BLaER1 treated with 17β-estradiol and CSF1 and Interleukin-3, amounts not matched to agents 10 nM and 100 nM (cell line): ENCODE data around the gene THOC7.

ENCODE experiments used
- H3K27ac ChIP-seq, 11 experiments: shearing (Covaris generic); formaldehyde crosslinking; 2 replicates each; pipeline ENCODE4 v1.8.1; 2022
- H3K27me3 ChIP-seq, 11 experiments: shearing (Covaris generic); formaldehyde crosslinking; 2 replicates each; pipeline ENCODE4 v1.8.1; 2022
- H3K36me3 ChIP-seq, 11 experiments: shearing (Covaris generic); formaldehyde crosslinking; 2 replicates each; pipeline ENCODE4 v1.8.1; 2022
- H3K4me1 ChIP-seq, 10 experiments: shearing (Covaris generic); formaldehyde crosslinking; 2 replicates each; pipeline ENCODE4 v1.8.1; 2022
- H3K4me2 ChIP-seq, 11 experiments: shearing (Covaris generic); formaldehyde crosslinking; 2 replicates each; pipeline ENCODE4 v1.8.1; 2022
- H3K4me3 ChIP-seq, 10 experiments: shearing (Covaris generic); formaldehyde crosslinking; 2 replicates each; pipeline ENCODE4 v1.8.1; 2022
- H3K9ac ChIP-seq, 11 experiments: shearing (Covaris generic); formaldehyde crosslinking; 2 replicates each; pipeline ENCODE4 v1.8.1; 2022
- H3K9me3 ChIP-seq, 11 experiments: shearing (Covaris generic); formaldehyde crosslinking; replicated peaks in 1 of 11; 2 replicates each; pipeline ENCODE4 v1.8.1; 2022
- H4K20me1 ChIP-seq, 11 experiments: shearing (Covaris generic); formaldehyde crosslinking; 2 replicates each; pipeline ENCODE4 v1.8.1; 2022
- Cebpa-rat ChIP-seq, 11 experiments: shearing (Covaris generic); IDR thresholded peaks; 2 replicates each; pipeline ENCODE4 v1.8.1; 2022

Gene THOC7

DNA sequence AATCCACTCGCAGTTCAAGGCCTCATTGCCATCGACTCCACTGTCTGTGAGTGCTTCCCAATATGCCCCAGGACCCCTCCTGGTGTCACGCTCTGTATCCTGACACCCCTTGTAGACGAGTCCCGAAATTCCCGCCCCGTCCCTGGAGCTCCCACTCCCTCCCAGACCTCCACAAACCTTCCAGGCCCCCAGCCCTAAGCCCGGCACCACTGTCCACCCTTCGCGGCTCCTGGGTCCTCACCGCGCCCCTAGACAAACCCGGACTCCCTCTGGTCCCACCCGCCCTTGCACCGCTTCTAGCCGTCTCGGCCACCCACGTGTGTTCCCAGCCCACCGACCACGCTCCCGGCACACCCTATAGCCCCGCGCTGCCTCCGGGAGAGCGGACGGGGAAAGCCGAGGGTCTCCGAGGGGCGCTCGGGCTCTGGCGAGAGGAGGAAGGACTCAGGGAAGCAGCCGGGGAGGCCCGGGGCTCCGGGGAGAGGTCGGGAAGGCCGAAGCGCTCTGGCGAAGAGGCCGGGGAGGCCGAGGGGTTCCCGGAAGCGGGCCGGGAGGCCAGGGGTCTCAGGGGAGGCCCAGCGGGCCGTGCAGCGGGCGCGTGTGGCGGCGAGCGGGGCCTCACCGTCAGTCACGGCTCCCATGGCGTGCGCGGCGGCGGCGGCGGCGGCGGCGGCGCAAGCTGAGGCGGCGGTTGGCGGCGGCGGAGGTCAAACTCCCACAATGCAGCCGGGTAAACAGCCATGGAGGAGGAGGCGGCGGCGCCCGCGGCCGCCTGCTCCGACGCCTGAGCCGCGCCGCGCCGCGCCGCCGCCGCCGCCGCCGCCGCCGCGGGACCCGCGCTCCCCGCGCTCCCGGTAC is at the start of gene THOC7, which contains the start of gene ATXN7:
THOC7 (minus strand) TSS at position 656 of the 858 bp plus-strand sequence; CDS start at position 641, 15 bp downstream.
ATXN7 (plus strand) TSS at position 718 of the 858 bp plus-strand sequence. CDS start 48,732 bp downstream, outside the sequence.
- peak within 1 kb of the TSS; percentile 97 to 100 (median 99) for H3K9ac ChIP-seq
- H3K27ac ChIP-seq: peak within 1 kb of the TSS; percentile 96 to 100 (median 99)
- no peak for TF ChIP-seq Cebpa-rat (IDR thresholded peaks at IDR 0.05)
- peaks cover 12 to 66% (median 35%) of the 10 kb centered on the region in 11 experiments; a peak in 17 of 22 replicates for H4K20me1 ChIP-seq
- H3K4me2 ChIP-seq: peak within 1 kb of the TSS; percentile 82 to 98 (median 93)
- H3K27me3 ChIP-seq: no peaks in the 10 kb centered on the region
- H3K9me3 ChIP-seq: no peaks in the 10 kb centered on the region
- H3K4me3 ChIP-seq: peak within 1 kb of the TSS; percentile 81 to 95 (median 90)
- H3K4me1 ChIP-seq: peaks cover 27 to 55% (median 30%) of the 10 kb centered on the region in 10 experiments
- H3K36me3 ChIP-seq: peaks cover 4 to 30% (median 18%) of the 10 kb centered on the region in 11 experiments; a peak in 21 of 22 replicates

GRCh38 chr3:63912768-63913588 is 49.4 kb upstream of the THOC7 start:
- H3K4me3 ChIP-seq: peak overlapping the region; percentile 77 to 93 (median 84)
- TF ChIP-seq Cebpa-rat (IDR thresholded peaks at IDR 0.05): no peak
- H3K9ac ChIP-seq: peak overlapping the region; percentile 92 to 97 (median 94)
- no peaks in the 10 kb centered on the region for H3K27me3 ChIP-seq
- no peaks in the 10 kb centered on the region for H3K9me3 ChIP-seq
- H3K36me3 ChIP-seq: peaks cover 32 to 42% (median 37%) of the 10 kb centered on the region in 11 experiments
- peaks cover 37 to 52% (median 43%) of the 10 kb centered on the region in 10 experiments for H3K4me1 ChIP-seq
- peaks cover 19 to 89% (median 52%) of the 10 kb centered on the region in 11 experiments; a peak in 19 of 22 replicates for H4K20me1 ChIP-seq
- peak overlapping the region; percentile 83 to 97 (median 94) for H3K27ac ChIP-seq
- H3K4me2 ChIP-seq: peak overlapping the region; percentile 81 to 97 (median 94)

- no peaks in the 10 kb centered on the region for H3K27me3 ChIP-seq
- peak within 1 kb of the TSS; percentile 83 to 97 (median 94) for H3K27ac ChIP-seq
- peaks cover 37 to 52% (median 43%) of the 10 kb centered on the region in 10 experiments for H3K4me1 ChIP-seq
- H3K9me3 ChIP-seq: no peaks in the 10 kb centered on the region
- H3K4me3 ChIP-seq: peak within 1 kb of the TSS; percentile 77 to 93 (median 84)
- TF ChIP-seq Cebpa-rat (IDR thresholded peaks at IDR 0.05): no peak
- peak within 1 kb of the TSS; percentile 92 to 97 (median 94) for H3K9ac ChIP-seq
- H3K36me3 ChIP-seq: peaks cover 23 to 38% (median 28%) of the 10 kb centered on the region in 11 experiments
- peaks cover 20 to 85% (median 58%) of the 10 kb centered on the region in 11 experiments; a peak in 18 of 22 replicates for H4K20me1 ChIP-seq
- H3K4me2 ChIP-seq: peak within 1 kb of the TSS; percentile 85 to 98 (median 96)
These were observed 48.5 kb upstream of the THOC7 start, which contains the start of gene SCAANT1 for GRCh38 chr3:63911873-63912767. Gene SCAANT1 (minus strand): TSS chr3:63912383.

DNA sequence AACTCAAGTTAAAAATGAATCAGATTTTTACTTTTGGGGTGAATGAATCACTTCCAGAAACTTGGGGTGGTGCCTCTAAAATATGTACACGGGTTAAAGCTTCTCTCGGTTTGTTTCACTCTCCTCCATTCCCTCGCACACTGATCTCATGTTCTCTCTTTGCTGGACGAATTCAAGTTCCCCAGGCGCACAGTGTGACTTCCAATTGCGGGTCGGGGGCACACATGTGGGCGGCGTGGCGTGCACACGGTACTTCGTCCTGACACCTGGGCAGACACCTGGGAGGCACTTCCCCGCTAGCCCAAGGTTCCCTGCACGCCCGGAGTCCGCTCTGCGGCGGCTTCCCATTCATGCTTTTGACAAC is 47.9 kb upstream of the THOC7 start:
- Histone ChIP-seq H3K27ac (peak overlapping the region; percentile 83 to 97 (median 94); a peak in 21 of 22 replicates), H3K27me3 (no peaks in the 10 kb centered on the region), H3K4me3 (peak overlapping the region; percentile 77 to 93 (median 84)), H3K4me1 (peaks cover 37 to 52% (median 43%) of the 10 kb centered on the region in 10 experiments), H4K20me1 (peaks cover 22 to 87% (median 60%) of the 10 kb centered on the region in 11 experiments; a peak in 18 of 22 replicates), H3K9me3 (no peaks in the 10 kb centered on the region), H3K4me2 (peak overlapping the region; percentile 85 to 98 (median 96)), H3K9ac (peak overlapping the region; percentile 92 to 97 (median 94)), H3K36me3 (peaks cover 17 to 36% (median 22%) of the 10 kb centered on the region in 11 experiments)
- TF ChIP-seq Cebpa-rat (IDR thresholded peaks at IDR 0.05): no peak

- peak overlapping the region; percentile 92 to 97 (median 94); a peak in 20 of 22 replicates for H3K9ac ChIP-seq
- H4K20me1 ChIP-seq: peaks cover 28 to 87% (median 65%) of the 10 kb centered on the region in 11 experiments; a peak in 18 of 22 replicates
- H3K4me3 ChIP-seq: peak overlapping the region; percentile 77 to 93 (median 84); a peak in 19 of 20 replicates
- no peak for TF ChIP-seq Cebpa-rat (IDR thresholded peaks at IDR 0.05)
- peaks cover 37 to 52% (median 43%) of the 10 kb centered on the region in 10 experiments for H3K4me1 ChIP-seq
- H3K27me3 ChIP-seq: no peaks in the 10 kb centered on the region
- H3K36me3 ChIP-seq: peaks cover 14 to 36% (median 21%) of the 10 kb centered on the region in 11 experiments
- H3K9me3 ChIP-seq: no peaks in the 10 kb centered on the region
- peak overlapping the region; percentile 85 to 98 (median 96) for H3K4me2 ChIP-seq
- H3K27ac ChIP-seq: peak overlapping the region in 9 of 11 experiments; percentile 92 to 97 (median 94); a peak in 16 of 22 replicates
These were observed 47.3 kb upstream of the THOC7 start for GRCh38 chr3:63910891-63911290.

GRCh38 chr3:63910001-63910400 is 46.4 kb upstream of the THOC7 start:
- peaks cover 37 to 55% (median 43%) of the 10 kb centered on the region in 10 experiments for H3K4me1 ChIP-seq
- no peak overlapping the region for H3K4me3 ChIP-seq
- H4K20me1 ChIP-seq: peaks cover 33 to 85% (median 69%) of the 10 kb centered on the region in 11 experiments; a peak in 18 of 22 replicates
- no peak for TF ChIP-seq Cebpa-rat (IDR thresholded peaks at IDR 0.05)
- H3K9me3 ChIP-seq: no peaks in the 10 kb centered on the region
- H3K36me3 ChIP-seq: peaks cover 6 to 36% (median 21%) of the 10 kb centered on the region in 11 experiments; a peak in 21 of 22 replicates
- H3K27me3 ChIP-seq: no peaks in the 10 kb centered on the region
- peak overlapping the region in 1 of 11 experiments; percentile 94; a peak in 1 of 22 replicates for H3K27ac ChIP-seq
- peak overlapping the region; percentile 85 to 98 (median 96); a peak in 21 of 22 replicates for H3K4me2 ChIP-seq
- H3K9ac ChIP-seq: no peak overlapping the region

DNA sequence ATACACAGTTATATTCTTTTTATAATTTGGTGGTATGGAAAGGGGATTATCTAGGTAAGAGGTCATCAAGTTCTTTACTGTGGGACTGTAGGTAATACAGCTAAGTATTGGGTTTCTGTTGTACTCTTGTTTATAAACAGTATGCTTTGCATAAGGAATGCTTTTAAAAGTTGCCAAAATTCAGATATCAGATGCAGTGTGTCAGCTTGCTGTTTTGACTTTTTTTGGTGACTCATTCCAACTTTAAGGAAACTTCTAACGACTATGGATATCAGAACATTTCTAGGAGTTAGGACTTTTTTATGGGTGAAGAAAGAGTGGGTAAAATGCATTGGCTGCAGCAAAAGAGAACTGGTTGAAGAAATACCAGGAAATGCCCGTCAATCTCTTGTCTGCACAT is 45.8 kb upstream of the THOC7 start:
- Histone ChIP-seq H3K9me3 (no peaks in the 10 kb centered on the region), H3K4me1 (peaks cover 37 to 50% (median 41%) of the 10 kb centered on the region in 10 experiments), H4K20me1 (peaks cover 32 to 85% (median 67%) of the 10 kb centered on the region in 11 experiments; a peak in 18 of 22 replicates), H3K27me3 (no peaks in the 10 kb centered on the region), H3K9ac (no peak overlapping the region), H3K4me3 (no peak overlapping the region), H3K27ac (no peak overlapping the region), H3K36me3 (peaks cover under 1 to 36% (median 22%) of the 10 kb centered on the region in 11 experiments; a peak in 20 of 22 replicates), H3K4me2 (peak overlapping the region in 8 of 11 experiments; percentile 16 to 98 (median 95); a peak in 11 of 22 replicates)
- no peak for TF ChIP-seq Cebpa-rat (IDR thresholded peaks at IDR 0.05)
